Activated T-cell treated with anti-CD3 and anti-CD28 coated beads for 1 hour (primary cell): ENCODE data around the gene XPO6.
"Not testable (repeated sequence)": the region's sequence is repeated elsewhere in the genome, so short reads cannot be mapped to it uniquely, and the experiment has no call there.

Experiments
- DNase-seq: peaks from one replicate; pipeline ENCODE4 v3.0.0-alpha.2; 2020; ENCODE audit warnings: low read depth

Gene XPO6

GRCh38 chr16:28155293-28155692 is 56.5 kb downstream of the XPO6 start:
- no peak for DNase-seq

GRCh38 chr16:28151180-28151579 is 60.6 kb downstream of the XPO6 start:
- no peak for DNase-seq

- no peak for DNase-seq
These were observed 62.5 kb downstream of the XPO6 start for GRCh38 chr16:28149011-28149888.

- DNase-seq: no peak
These were observed 65.2 kb downstream of the XPO6 start for GRCh38 chr16:28146536-28146935.

- no peak for DNase-seq
These were observed 66.0 kb downstream of the XPO6 start for GRCh38 chr16:28145796-28146195.

- peak; percentile 33 for DNase-seq
These were observed 70.8 kb downstream of the XPO6 start for GRCh38 chr16:28140788-28141618.

- DNase-seq: no peak
These were observed 72.2 kb downstream of the XPO6 start for GRCh38 chr16:28139530-28139929.

- DNase-seq: peak; percentile 20
These were observed 74.9 kb downstream of the XPO6 start for GRCh38 chr16:28136751-28137434.

GRCh38 chr16:28133666-28134065 is 78.1 kb downstream of the XPO6 start:
- no peak for DNase-seq

- no peak for DNase-seq
These were observed 79.9 kb downstream of the XPO6 start for GRCh38 chr16:28131743-28132393.

GRCh38 chr16:28131181-28131580 is 80.6 kb downstream of the XPO6 start:
- DNase-seq: no peak

- DNase-seq: no peak
These were observed 81.4 kb downstream of the XPO6 start for GRCh38 chr16:28130099-28131088.

- no peak for DNase-seq
These were observed 84.8 kb downstream of the XPO6 start for GRCh38 chr16:28126684-28127620.

- no peak for DNase-seq
These were observed 86.2 kb downstream of the XPO6 start for GRCh38 chr16:28125592-28125991.

- no peak for DNase-seq
These were observed 90.2 kb downstream of the XPO6 start for GRCh38 chr16:28121527-28121926.

GRCh38 chr16:28120754-28121153 is 91.0 kb downstream of the XPO6 start:
- DNase-seq: no peak

- DNase-seq: no peak
These were observed 93.1 kb downstream of the XPO6 start for GRCh38 chr16:28118637-28119036.

GRCh38 chr16:28117168-28117565 is 94.6 kb downstream of the XPO6 start:
- DNase-seq: no peak

GRCh38 chr16:28115866-28116265 is 95.9 kb downstream of the XPO6 start:
- not testable (repeated sequence) for DNase-seq

- no peak for DNase-seq
These were observed 98.9 kb downstream of the XPO6 start for GRCh38 chr16:28112908-28113307.
